NAMALWA (cell line): ENCODE results near the gene VIPR2.

Experiments
- DNase-seq: peaks from one replicate; pipeline ENCODE4 v3.0.0-alpha.2; 2015; ENCODE audit warnings: low spot score

Gene VIPR2

GRCh38 chr7:159025161-159025779 lies 119.4 kb downstream of the VIPR2 start:
- no peak for DNase-seq

DNA sequence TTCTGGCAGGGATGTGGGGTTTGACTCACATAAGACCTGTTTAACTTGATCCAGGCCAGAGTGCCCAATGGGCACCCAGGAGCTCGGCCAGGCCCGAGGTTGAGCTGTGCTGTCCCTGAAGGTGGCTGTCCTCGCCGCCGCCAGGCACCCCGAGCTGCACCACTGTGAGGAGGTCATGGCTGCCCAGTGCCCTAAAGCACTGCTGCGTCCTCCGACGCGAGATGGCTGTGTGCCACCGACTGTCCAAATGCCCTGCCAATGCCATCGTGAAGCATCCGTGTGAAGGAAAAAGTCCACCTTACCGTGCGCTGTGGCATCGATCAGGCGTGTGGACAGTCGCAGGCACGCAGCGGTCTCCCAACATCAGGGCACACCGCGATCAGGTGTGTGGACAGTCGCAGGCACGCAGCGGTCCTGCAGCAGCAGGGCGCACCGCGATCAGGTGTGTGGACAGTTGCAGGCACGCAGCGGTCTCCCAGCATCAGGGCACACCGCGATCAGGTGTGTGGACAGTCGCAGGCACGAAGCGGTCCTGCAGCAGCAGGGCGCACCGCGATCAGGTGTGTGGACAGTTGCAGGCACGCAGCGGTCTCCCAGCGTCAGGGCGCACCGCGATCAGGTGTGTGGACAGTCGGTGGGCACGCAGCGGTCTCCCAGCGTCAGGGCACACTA lies 120.3 kb downstream of the VIPR2 start:
- no peak for DNase-seq

GRCh38 chr7:159023746-159024145 lies 120.9 kb downstream of the VIPR2 start:
- no peak for DNase-seq

GRCh38 chr7:159023206-159023605 lies 121.5 kb downstream of the VIPR2 start:
- no peak for DNase-seq

- no peak for DNase-seq
Measured at GRCh38 chr7:159022238-159022993, 122.3 kb downstream of the VIPR2 start.

- DNase-seq = peak; percentile 42
Measured at GRCh38 chr7:159020987-159021386, 123.7 kb downstream of the VIPR2 start.

DNA sequence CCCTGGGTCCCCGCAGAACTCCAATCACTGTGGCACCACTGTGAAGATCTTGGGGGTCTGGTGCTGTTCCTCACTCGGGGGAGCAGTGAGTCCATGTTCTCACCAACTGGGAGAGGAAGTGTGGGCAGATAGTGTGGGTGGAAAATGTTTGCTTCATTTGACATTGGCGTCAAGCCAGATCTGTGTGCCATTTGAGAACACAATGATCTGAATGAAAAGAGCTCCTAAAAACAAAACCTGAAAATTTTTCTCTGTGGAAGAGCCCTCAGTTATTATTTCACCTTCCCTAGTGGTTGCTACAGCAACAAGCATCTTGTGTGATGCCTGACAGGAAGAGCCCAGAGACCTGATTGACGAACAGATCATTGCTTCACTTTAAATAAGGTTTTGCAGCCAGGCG lies 125.6 kb downstream of the VIPR2 start:
- no peak for DNase-seq

- no peak for DNase-seq
Measured at GRCh38 chr7:159017741-159018140, 126.9 kb downstream of the VIPR2 start.

DNA sequence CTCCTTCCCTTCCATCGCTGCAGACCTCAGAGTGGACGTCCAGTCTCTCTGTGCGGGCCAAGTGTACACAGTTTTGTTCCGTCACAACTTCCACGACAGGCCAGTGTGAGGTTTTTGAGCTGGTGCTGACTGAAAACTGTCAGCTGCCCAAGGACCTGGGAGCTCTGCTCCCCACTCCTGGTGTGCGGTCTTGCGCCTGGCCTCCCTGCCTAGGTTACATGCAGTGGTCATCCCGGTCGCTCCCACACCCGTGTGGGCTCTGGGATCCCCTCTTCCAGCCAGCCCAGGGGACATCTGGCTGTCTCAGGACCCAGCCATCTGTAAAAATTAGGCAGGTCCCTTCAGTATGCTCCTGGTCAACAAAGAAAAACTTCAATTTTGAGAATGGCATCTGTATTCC lies 127.5 kb downstream of the VIPR2 start:
- DNase-seq = no peak

GRCh38 chr7:159016591-159016990 lies 128.1 kb downstream of the VIPR2 start:
- no peak for DNase-seq

- DNase-seq = no peak
Measured at GRCh38 chr7:159015454-159016410, 128.9 kb downstream of the VIPR2 start.

DNA sequence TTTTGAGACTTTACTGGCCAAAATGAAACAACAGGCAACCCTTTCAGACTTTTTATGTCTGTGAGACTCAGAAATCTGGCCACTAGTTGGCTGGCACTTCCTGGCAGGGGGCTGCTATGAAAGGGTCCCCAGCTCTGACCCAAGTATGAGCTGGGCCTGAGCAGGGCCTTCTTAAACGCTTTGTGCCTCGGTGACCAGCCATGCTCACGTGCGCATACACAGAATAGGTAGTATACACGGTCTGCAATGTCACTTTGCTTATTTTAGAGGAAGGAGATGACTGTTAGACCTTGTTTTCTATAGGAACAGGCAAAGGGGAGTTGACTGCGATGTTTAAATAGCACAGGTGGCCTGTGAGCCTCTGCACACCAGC lies 129.6 kb downstream of the VIPR2 start:
- no peak for DNase-seq

GRCh38 chr7:159014297-159015062 lies 130.2 kb downstream of the VIPR2 start:
- no peak for DNase-seq

- no peak for DNase-seq
Measured at GRCh38 chr7:159013825-159014289, 130.8 kb downstream of the VIPR2 start.

DNA sequence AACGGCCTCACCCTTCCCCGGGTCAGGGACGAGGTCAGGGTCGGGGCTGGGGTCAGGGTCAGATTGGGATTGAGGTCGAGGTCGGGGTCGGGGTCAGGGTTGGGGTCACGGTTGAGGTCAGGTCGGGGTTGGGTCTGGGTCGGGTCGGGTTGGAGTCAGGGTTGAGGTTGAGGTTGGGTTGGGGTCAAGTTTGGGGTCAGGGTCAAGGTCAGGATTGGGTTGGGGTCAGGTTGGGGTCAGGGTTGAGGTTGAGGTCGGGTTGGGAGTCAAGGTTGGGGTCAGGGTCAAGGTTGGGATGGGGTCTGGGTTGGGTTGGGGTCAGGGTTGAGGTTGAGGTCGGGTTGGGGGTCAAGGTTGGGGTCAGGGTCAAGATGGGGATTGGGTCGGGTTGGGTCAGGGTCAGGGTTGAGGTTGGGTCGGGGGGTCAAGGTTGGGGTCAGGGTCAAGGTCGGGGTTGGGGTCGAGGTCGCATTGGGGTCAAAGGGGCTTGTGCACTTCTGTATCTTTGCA lies 131.4 kb downstream of the VIPR2 start:
- no peak for DNase-seq

- DNase-seq = no peak
Measured at GRCh38 chr7:159012353-159013069, 132.2 kb downstream of the VIPR2 start.

DNA sequence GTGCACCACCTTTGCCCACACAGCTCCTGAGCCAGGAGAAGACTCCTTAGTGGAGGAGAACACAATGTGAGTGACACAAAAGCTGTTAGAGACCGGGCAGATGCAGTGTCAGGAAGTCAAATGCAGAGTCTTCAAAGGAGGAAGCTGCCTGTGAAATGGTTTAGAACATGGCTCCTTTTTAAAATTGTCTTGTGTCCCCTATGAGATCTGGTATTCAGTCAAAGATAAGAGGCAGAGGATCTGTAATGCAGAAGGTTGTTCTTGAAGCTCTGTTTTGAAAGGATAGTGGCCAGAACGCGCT lies 133.0 kb downstream of the VIPR2 start:
- no peak for DNase-seq

DNA sequence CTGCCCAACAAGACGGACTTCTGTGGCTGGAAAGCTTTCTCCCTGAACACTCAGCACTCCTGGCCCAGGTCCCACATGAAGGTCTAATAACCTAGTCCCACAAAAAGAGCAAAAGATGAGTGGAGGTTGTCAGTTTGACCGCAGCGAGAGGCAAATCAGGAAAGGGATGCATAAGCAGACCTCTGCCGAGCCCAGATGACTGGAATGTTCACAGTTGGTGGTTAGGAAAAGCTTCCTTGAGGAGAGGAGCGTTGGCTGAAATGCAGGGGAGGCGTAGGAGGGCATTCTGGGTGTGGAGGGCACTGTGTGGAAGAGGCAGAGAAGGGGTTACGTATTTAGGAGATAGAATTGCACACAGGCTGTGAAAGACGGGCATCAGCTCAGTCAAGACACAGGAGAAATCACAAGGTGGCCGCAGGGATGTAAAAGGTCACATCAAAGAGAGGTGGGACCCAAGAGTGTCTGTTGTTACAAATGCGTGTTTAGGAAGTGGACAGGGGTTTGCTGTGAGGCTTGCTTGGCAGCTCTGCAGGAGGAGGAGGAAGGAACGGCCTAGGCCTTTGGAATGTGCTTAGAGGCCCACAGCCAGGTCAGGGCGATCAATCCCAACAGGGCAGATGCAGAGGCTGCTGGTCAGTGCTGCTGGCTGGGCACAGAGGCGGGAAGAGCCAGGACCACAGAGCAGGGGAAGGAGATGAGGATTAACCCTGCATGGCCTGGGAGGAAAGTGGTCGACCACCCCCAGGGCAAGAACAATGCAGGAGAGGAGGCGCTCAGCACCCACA lies 133.5 kb downstream of the VIPR2 start:
- no peak for DNase-seq

GRCh38 chr7:159010411-159010810 lies 134.3 kb downstream of the VIPR2 start:
- no peak for DNase-seq

- DNase-seq = no peak
Measured at GRCh38 chr7:159009951-159010350, 134.7 kb downstream of the VIPR2 start.
